HG03175 (cell line): Measurements from ENCODE around the gene SUN1.
"Not testable (repeated sequence)": the region's sequence is repeated elsewhere in the genome, so short reads cannot be mapped to it uniquely, and the experiment has no call there.

Source experiments
- ATAC-seq: cut with Tn5 transposase; IDR thresholded peaks from one replicate; pipeline ENCODE4 v1.9.1; 2021; ENCODE audit warnings: mild to moderate bottlenecking, moderate library complexity; ENCODE audit not compliant: unreplicated experiment

Gene SUN1

DNA sequence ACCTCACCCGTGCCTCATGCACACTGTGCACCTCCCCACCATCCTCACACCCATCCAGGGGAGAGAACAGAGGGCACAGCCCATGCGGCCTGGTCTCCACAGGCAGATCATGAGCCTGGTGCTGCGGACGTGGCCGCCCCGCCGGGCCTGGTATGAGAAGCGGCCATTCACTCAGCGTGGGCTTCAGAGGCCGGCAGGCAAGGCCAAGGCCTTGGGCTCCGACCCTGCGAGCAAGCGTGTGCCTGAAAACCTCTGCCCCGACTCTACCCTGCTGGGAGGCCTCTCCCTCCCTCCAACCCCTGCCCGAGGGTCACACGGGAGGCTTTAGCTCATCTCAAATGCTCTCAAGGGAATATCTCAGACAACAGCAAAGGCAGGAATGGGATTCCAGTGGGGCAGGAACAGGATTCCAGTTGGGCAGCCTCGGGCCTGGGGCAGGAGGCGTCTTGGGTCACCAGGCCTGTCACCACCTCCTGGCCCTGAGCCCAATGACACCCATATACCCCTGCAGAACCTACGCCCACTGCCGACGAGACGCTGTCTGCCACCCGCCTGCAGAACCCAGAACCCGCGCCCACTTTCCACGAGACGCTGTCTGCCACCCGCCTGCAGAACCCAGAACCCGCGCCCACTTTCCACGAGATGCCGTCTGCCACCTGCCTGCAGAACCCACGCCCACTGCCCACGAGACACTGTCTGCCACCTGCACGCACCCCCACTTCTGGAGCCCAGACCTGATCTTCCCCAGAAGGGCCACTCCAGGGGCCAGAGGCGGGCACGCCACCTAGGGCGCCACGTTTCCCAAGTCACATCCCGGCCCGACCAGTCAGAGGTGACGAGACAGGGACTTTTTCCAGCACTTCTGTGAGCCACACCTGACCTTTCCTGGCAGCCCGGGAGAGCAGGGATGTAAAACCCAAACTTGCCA is 83.3 kb downstream of the SUN1 start:
- ATAC-seq = no peak

DNA sequence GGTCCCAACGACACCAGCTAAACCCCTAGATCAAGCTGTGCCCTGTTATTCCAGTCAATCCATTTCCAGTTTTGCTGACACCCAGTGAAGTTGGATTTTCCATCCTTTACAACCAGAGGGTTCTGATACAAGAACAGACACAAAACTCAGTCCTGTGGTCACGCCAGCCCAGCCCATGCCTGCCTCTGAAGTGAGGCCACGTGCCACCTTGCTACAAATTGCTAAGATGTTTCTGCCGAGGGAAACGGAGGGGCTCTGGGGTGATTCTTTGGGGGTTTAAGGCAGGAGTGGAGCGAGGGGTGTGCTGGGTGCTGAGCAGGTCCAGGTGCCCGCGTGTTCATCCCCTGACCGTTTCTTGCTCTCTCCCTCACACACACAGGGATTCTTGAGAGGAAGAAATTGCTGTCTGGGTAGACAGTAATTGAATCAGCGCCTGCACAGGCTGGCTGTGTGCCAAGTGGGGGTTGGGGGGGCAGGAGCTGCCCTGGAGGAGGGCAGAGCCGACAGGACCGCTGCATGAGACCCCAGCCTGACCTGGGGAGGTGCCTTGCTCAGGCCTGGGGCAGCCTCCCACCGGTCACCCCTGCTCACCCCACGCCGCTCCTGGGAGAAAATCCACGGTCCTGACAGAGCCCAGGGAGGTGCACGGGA is 84.1 kb downstream of the SUN1 start:
- no peak for ATAC-seq

DNA sequence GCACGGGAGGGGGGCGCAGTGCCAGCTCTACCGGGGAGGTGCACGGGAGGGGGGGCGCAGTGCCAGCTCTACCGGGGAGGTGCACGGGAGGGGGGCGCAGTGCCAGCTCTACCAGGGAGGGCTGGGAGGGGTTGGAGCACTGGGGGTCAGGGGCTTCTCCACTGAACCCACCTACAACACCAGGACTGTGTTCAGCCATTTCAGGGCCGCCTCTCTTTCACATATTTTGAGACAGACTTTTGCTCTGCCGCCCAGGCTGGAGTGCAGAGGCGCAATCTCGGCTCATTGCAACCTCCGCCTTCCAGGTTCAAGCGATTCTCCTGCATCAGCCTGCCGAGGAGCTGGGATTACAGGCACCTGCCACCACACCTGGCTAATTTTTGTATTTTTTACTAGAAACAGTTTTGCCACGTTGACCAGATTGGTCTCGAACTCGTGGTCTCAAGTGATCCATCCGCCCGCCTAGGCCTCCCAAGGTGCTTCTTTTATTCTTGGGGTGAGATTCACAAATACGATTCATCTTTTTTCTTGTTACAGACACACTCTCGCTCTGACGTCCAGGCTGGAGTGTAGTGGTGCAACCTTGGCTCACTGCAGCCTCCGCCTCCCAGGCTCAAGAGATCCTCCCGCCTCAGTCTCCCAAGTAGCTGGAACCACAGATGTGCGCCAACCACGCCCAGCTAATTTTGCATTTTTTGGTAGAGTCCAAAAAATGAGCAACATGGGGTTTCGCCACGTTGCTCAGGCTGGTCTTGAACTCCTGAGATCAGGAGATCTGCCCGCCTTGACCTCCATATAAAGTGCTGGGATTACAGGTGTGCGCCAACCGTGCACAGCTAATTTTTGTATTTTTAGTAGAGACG is 85.2 kb downstream of the SUN1 start:
- ATAC-seq = no peak

- ATAC-seq = no peak
These were observed 85.8 kb downstream of the SUN1 start for GRCh38 chr7:918118-918425.

DNA sequence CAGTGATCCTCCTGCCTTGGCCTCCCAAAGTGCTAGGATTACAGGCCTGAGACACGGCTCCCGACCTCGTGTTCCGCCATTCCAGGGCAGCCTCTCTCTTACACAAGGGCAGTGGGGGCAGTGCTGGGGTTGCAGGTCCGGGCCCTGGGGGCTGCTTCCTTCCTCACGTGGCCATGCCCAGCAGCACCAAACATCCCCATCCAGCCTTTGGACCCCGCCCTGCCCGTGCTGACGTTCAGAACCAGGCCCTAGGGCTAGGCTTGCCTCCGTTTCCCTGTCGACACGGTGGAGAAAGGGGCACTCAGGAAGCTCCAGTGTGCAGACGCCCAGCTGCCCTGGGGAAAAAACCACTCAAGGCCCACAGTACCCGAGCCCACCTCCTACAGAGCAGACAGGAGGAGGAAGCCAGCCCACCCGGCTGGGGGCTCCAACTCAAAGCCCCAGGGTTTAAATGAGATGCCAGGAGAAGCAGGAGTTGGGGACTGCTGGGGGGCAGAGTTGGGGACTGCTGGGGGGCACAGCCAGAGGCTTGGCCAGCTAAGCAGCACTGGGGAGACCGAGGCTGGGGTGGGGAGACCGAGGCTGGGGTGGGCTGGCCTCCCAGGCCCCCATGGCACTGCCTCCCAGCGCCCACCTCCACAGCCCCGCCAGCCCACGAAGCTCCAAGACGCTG is 86.3 kb downstream of the SUN1 start:
- no peak for ATAC-seq

- no peak for ATAC-seq
These were observed 86.8 kb downstream of the SUN1 start for GRCh38 chr7:919114-919442.

- no peak for ATAC-seq
These were observed 87.7 kb downstream of the SUN1 start for GRCh38 chr7:919924-920341.

DNA sequence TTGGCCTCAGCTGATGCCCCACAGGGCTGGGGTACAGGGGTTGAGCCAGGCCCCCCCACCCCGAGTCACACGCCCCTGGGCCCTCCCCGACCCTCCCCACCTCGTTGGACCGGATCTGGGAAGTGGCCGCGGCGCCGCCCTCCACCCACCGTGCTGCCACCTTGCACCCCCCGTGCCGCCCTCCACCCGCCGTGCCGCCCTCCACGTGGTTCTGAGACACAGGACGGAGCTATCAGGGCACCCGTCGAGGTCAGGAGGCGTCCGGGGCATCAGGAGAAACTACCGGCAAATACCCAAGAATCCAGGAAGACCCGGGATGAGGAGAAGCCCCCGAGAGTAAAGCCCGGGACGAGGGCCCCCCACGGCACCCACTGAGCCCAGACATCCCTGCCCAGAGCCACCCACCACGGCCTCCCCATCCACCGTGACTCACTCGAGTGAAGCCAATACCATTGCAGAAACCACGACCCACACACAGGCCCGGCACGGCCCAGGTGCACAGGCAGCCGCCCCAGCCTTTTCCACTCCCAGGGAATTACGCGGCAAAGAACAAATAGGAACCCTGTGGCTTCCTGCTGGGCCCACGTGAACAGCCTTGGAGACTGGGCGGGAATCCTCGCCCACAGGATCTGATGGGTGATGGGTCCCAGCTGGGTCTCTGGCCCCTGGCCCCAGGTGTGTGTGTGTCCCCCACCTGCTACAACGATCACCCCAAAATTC is 88.2 kb downstream of the SUN1 start:
- no peak for ATAC-seq

- no peak for ATAC-seq
These were observed 88.8 kb downstream of the SUN1 start for GRCh38 chr7:921071-921461.

GRCh38 chr7:921581-922333 is 89.5 kb downstream of the SUN1 start:
- no peak for ATAC-seq

GRCh38 chr7:922334-923107 is 90.2 kb downstream of the SUN1 start:
- ATAC-seq = no peak

DNA sequence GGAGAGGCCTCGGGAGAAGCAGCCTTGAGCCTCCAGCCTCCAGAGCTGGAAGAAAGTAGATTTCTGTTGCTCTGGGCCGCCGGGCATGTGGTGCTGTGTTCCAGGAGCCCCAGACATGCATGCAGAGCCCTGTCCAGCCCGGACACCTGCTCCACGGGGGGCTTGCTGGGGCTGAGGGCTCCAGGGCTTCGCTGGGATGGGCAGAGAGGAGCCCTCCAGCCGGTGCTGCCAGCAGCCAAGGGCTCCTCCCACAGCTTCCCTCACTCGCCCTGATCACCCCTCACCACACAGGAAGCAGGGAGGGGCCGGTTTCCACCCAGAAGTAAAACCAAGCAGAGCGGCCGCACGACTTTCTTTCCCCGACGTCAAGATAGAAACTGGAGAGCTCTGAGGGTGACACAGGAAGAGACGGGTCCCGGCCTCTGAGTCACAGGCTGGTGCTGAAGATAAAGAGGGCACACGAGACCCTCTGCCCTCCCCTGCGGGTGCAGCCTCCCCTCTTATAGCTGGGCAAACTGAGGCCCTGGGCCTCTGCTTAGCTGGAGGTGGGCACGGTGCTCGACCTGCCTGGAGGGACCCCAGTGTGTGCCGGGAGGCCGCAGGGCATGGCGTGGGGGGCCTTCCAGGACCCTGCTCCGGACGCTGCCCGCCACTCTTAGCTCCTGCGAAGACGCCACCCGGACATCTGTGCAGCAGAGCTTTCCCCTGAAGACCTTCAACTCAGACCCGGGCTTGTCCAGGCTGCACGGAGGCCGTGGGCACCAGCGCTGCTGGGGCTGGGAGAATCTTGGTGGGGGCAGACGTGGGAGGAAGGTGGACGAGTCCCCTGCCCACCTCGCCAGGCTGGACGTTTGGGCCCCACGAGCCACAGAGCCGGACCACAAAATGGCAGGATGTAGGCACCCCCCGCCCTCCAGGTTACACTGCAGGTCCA is 91.1 kb downstream of the SUN1 start:
- peak; percentile 75 for ATAC-seq

DNA sequence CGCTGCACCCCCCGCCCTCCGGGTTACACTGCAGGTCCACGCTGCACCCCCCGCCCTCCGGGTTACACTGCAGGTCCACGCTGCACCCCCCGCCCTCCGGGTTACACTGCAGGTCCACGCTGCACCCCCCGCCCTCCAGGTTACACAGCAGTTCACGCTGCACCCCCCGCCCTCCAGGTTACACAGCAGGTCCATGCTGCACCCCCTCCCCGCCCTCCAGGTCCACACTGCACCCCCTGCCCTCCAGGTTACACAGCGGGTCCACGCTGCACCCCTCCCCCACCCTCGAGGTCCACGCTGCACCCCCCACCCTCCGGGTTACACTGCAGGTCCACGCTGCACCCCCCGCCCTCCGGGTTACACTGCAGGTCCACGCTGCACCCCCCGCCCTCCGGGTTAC is 91.8 kb downstream of the SUN1 start:
- ATAC-seq = not testable (repeated sequence)
